PC-9 (cell line): ENCODE measurements around the gene AK8. TPM values are rescaled to one million over a fixed set of nuclear protein-coding genes. Genes with fewer than 3 reads are reported as not detected.

Experiments
- BruUV-seq: library from RNA; stranded (reverse); fragments of 400-500 nt; replicated peaks from 2 replicates; lab custom pipeline; 2021; lab: Mats Ljungman, UMichigan
- CTCF ChIA-PET: fragments of 300-600 bp; sonication (Branson Sonifier 250); formaldehyde crosslinking; loops from one replicate; lab custom pipeline; 2022; ENCODE audit warnings: antibody characterized with exemption; lab: Charles Lee
- POLR2A ChIA-PET: fragments of 300-600 bp; sonication (Branson Sonifier 250); formaldehyde crosslinking; loops from one replicate; lab custom pipeline; 2022; ENCODE audit warnings: antibody characterized with exemption; ENCODE audit not compliant: unreplicated experiment; lab: Charles Lee
- DNase-seq, 2 experiments: peaks; one replicate each; pipeline versions ENCODE4 v3.0.0 to v3.0.0-alpha.2; 2015 to 2022; ENCODE audit warnings: mixed read lengths in 1 of 2
- H2AFZ ChIP-seq: fragments of 200-600 bp; sonication (generic); 2 replicates; pipeline ENCODE4 v1.8.1; 2017; ENCODE audit warnings: antibody characterized with exemption
- H3F3A ChIP-seq: fragments of 200-600 bp; sonication (generic); 2 replicates; pipeline ENCODE4 v1.8.1; 2017; ENCODE audit warnings: antibody characterized with exemption, mild to moderate bottlenecking, low read depth; ENCODE audit not compliant: insufficient read depth
- H3K27ac ChIP-seq: fragments of 200-600 bp; sonication (generic); 2 replicates; pipeline ENCODE4 v1.6.1; 2016; ENCODE audit warnings: mixed run types
- H3K27me3 ChIP-seq: fragments of 200-600 bp; sonication (generic); 2 replicates; pipeline ENCODE4 v1.6.1; 2016; ENCODE audit warnings: low read depth, mixed run types; ENCODE audit not compliant: insufficient read depth
- H3K36me3 ChIP-seq: fragments of 200-600 bp; sonication (generic); 2 replicates; pipeline ENCODE4 v1.6.1; 2016; ENCODE audit warnings: low read depth, mixed run types
- H3K4me1 ChIP-seq: fragments of 200-600 bp; sonication (generic); replicated peaks from 2 replicates; pipeline ENCODE4 v1.6.1; 2016; ENCODE audit warnings: mixed run types; ENCODE audit not compliant: insufficient read depth
- H3K4me2 ChIP-seq: fragments of 200-600 bp; sonication (generic); 2 replicates; pipeline ENCODE4 v1.6.1; 2017; ENCODE audit warnings: mixed run types
- H3K4me3 ChIP-seq: fragments of 200-600 bp; sonication (generic); 2 replicates; pipeline ENCODE4 v1.6.1; 2016; ENCODE audit warnings: mixed run types
- H3K79me2 ChIP-seq: fragments of 200-600 bp; sonication (generic); 2 replicates; pipeline ENCODE4 v1.6.1; 2017; ENCODE audit warnings: low read depth, mixed run types
- H3K9me2 ChIP-seq: fragments of 200-600 bp; sonication (generic); 2 replicates; pipeline ENCODE4 v1.8.1; 2017; ENCODE audit warnings: mild to moderate bottlenecking; ENCODE audit not compliant: insufficient read depth
- H3K9me3 ChIP-seq: fragments of 200-600 bp; sonication (generic); 2 replicates; pipeline ENCODE4 v1.8.1; 2016; ENCODE audit warnings: low read depth; ENCODE audit not compliant: insufficient read depth
- H4K20me1 ChIP-seq: fragments of 200-600 bp; sonication (generic); 2 replicates; pipeline ENCODE4 v1.8.1; 2017; ENCODE audit not compliant: insufficient read depth
- CTCF ChIP-seq: fragments of 200-600 bp; sonication (generic); conservative IDR thresholded peaks from 2 replicates; pipeline ENCODE4 v1.6.1; 2017; ENCODE audit warnings: mixed run types, antibody characterized with exemption, mild to moderate bottlenecking, moderate library complexity
- EZH2 ChIP-seq: fragments of 200-600 bp; sonication (generic); IDR thresholded peaks from 2 replicates; pipeline ENCODE4 v1.8.0; 2017; ENCODE audit warnings: antibody characterized with exemption, low read depth
- intact Hi-C: fragments of 100-400 bp; cut with micrococcal nuclease; formaldehyde crosslinking; loops from one replicate; pipeline ENCODE4 v1.10.0; 2022; ENCODE audit not compliant: unreplicated experiment
- total RNA-seq: library from RNA; stranded (reverse); gene quantifications from 2 replicates; pipeline ENCODE4 v1.2.3, GENCODE V29; 2021

AK8 gene
- total RNA-seq, 1 experiment from 2014 or later: 7.2 TPM

GRCh38 chr9:132710333-132710732, 167.8 kb downstream of the AK8 start:
- no peak overlapping the region for H3K4me3 ChIP-seq
- H3K27ac ChIP-seq: no peak overlapping the region
- no peak overlapping the region for H3K4me2 ChIP-seq
- no peak for DNase-seq
- H3F3A ChIP-seq: no peaks in the 10 kb centered on the region
- no peaks in the 10 kb centered on the region for H3K4me1 ChIP-seq
- no peak for TF ChIP-seq EZH2
- TF ChIP-seq CTCF: no peak
- no peaks in the 10 kb centered on the region for H3K79me2 ChIP-seq
- peaks cover 53% of the 10 kb centered on the region for H3K27me3 ChIP-seq
- CTCF ChIA-PET: no interaction called here
- no peaks in the 10 kb centered on the region for H3K9me2 ChIP-seq
- no peaks in the 10 kb centered on the region for H3K9me3 ChIP-seq
- no peaks in the 10 kb centered on the region for H3K36me3 ChIP-seq
- H4K20me1 ChIP-seq: no peaks in the 10 kb centered on the region
- POLR2A ChIA-PET: no interaction called here
- BruUV-seq: no TSS peak
- no peak overlapping the region for H2AFZ ChIP-seq
- intact Hi-C loops: no loop called here

- no peaks in the 10 kb centered on the region for H3K9me3 ChIP-seq
- H3K27ac ChIP-seq: no peak overlapping the region
- H3K4me3 ChIP-seq: no peak overlapping the region
- H3F3A ChIP-seq: no peaks in the 10 kb centered on the region
- no peaks in the 10 kb centered on the region for H4K20me1 ChIP-seq
- no peaks in the 10 kb centered on the region for H3K4me1 ChIP-seq
- no peaks in the 10 kb centered on the region for H3K36me3 ChIP-seq
- no peaks in the 10 kb centered on the region for H3K79me2 ChIP-seq
- POLR2A ChIA-PET: no interaction called here
- BruUV-seq: no TSS peak
- intact Hi-C loops: no loop called here
- peaks cover 54% of the 10 kb centered on the region for H3K27me3 ChIP-seq
- no peak for DNase-seq
- no peak overlapping the region for H2AFZ ChIP-seq
- H3K9me2 ChIP-seq: no peaks in the 10 kb centered on the region
- no peak for TF ChIP-seq EZH2
- no peak for TF ChIP-seq CTCF
- H3K4me2 ChIP-seq: no peak overlapping the region
- CTCF ChIA-PET: no interaction called here
Observed at GRCh38 chr9:132708769-132709430, 169.2 kb downstream of the AK8 start.

- CTCF ChIA-PET: no interaction called here
Observed at GRCh38 chr9:132708239-132708638, 169.8 kb downstream of the AK8 start.

More at GRCh38 chr9:132708239-132708638, 169.8 kb downstream of the AK8 start:
- DNase-seq: no peak
- H2AFZ ChIP-seq: no peak overlapping the region
- H3K27ac ChIP-seq: no peak overlapping the region
- no peaks in the 10 kb centered on the region for H3K9me3 ChIP-seq
- no peak overlapping the region for H3K4me2 ChIP-seq
- no peak overlapping the region for H3K4me3 ChIP-seq
- H4K20me1 ChIP-seq: no peaks in the 10 kb centered on the region
- TF ChIP-seq EZH2 (no peak), CTCF (no peak)
- intact Hi-C loops: no loop called here
- no TSS peak for BruUV-seq
- H3K4me1 ChIP-seq: no peaks in the 10 kb centered on the region
- no peaks in the 10 kb centered on the region for H3F3A ChIP-seq
- H3K79me2 ChIP-seq: no peaks in the 10 kb centered on the region
- no peaks in the 10 kb centered on the region for H3K36me3 ChIP-seq
- H3K9me2 ChIP-seq: no peaks in the 10 kb centered on the region
- POLR2A ChIA-PET: interaction anchor here (0.7 kb wide), 1 partner anchor 77 kb away, joined by 7 read pairs; no protein-coding TSS in a partner anchor
- peaks cover 54% of the 10 kb centered on the region for H3K27me3 ChIP-seq
